GM12801 (cell line): ENCODE results near the gene RNASET2.

Experiments used
- CTCF ChIP-seq: IDR thresholded peaks from one replicate; pipeline ENCODE4 v1.5.1; 2011; ENCODE audit warnings: control low read depth; ENCODE audit not compliant: insufficient read length; ENCODE audit errors: extremely low read depth

RNASET2 gene

GRCh38 chr6:166939345-166939744, 17.0 kb downstream of the RNASET2 start:
- TF ChIP-seq CTCF: no peak

- TF ChIP-seq CTCF: no peak
Observed at GRCh38 chr6:166938704-166939103, 17.6 kb downstream of the RNASET2 start.

- TF ChIP-seq CTCF: no peak
Observed at GRCh38 chr6:166938150-166938549, 18.2 kb downstream of the RNASET2 start.

GRCh38 chr6:166937746-166938145, 18.6 kb downstream of the RNASET2 start:
- no peak for TF ChIP-seq CTCF

GRCh38 chr6:166936079-166936787, 20.1 kb downstream of the RNASET2 start:
- TF ChIP-seq CTCF: no peak

- TF ChIP-seq CTCF: no peak
Observed at GRCh38 chr6:166935353-166935752, 21.0 kb downstream of the RNASET2 start.

- no peak for TF ChIP-seq CTCF
Observed at GRCh38 chr6:166934174-166934573, 22.2 kb downstream of the RNASET2 start.
